ENCODE results near the gene GPX3.

DNA sequence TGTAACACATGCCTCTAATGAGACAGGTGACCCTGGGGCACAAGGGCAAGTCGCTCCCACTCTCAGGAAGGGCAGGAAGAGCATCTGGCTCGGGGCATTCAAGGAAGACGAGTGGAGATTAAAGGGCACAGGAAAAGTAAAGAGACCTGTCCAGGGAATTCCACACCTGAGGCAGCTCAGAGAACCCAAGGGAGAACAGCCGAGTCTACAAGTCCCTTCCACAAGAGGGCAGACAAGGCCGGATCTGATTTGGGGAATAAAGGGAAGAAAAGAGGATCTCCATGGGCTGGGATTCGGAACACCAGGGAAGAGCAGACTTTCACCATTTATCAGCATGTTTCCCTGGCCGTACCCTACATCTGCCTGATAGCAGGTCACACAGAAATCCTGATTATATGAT is 28.1 kb downstream of the GPX3 start:
- TF ChIP-seq YY1 (IDR thresholded peaks at IDR 0.05; ENCODE audit: insufficient read depth, insufficient read length): no peak
- TF ChIP-seq SUZ12 (IDR thresholded peaks at IDR 0.05; ENCODE audit: extremely low read depth, insufficient read depth, insufficient read length): no peak
- no peak for TF ChIP-seq ZNF274 (IDR thresholded peaks at IDR 0.05; ENCODE audit: low read depth, low read length)
